GM10266 (cell line): Measurements from ENCODE around the gene CDK8.
"Not testable (repeated sequence)": the region's sequence is repeated elsewhere in the genome, so short reads cannot be mapped to it uniquely, and the experiment has no call there.

Source experiments
- DNase-seq: peaks from one replicate; pipeline ENCODE4 v3.0.0; 2012; ENCODE audit errors: extremely low spot score
- CTCF ChIP-seq: IDR thresholded peaks from 2 replicates; pipeline ENCODE4 v1.5.1; 2012; ENCODE audit warnings: mild to moderate bottlenecking, low read depth; ENCODE audit not compliant: control insufficient read depth, insufficient read depth; ENCODE audit errors: missing control alignments

CDK8 gene

DNA sequence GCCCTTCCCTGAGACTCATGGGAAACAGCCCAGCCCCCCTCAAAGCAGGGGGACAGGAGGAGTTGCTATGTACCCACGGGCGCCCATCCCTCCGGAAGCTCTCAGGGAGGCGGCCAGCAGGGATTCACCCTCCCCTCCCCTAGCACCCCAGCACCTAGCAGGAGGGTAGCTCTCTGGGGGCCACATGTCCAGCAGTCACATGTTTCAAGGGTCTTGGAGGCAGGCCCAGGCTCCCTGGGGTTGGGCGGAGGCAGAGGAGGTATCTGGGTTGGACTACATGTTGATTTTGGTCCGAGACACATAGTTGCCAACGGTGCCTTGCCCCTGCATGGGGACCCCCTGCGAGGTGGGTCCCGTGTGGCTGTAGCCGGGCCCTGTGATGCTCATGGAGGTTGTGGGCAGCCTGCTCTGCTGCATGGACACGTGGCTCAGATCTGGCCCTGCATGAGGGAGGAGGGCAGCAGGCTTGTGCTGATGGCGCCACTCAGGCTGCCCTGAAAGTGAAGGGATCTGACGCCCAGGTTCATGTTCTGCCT lies 24.8 kb upstream of the CDK8 start:
- TF ChIP-seq CTCF, result no peak
- no peak for DNase-seq

GRCh38 chr13:26230703-26231102 lies 23.2 kb upstream of the CDK8 start:
- DNase-seq, result no peak
- no peak for TF ChIP-seq CTCF

DNA sequence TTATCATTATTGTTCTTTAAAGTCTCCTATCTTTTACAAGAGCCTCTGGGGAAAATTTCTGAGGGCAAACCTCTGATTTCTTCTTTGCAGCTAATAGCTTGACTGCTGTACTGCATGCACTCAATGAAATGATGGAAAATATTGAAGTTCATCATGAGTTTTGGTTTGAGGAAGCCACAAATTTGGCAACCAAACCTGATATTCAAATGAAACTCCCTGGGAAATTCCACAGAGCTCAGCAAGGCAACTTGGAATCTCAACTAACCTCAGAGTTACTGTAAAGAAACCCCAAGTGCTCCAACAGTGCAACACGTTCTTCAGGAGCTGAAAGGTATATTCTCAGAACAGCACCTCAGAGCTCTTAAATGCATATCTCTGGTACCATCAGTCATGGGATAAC lies 17.6 kb upstream of the CDK8 start:
- no peak for DNase-seq
- TF ChIP-seq CTCF, result no peak

DNA sequence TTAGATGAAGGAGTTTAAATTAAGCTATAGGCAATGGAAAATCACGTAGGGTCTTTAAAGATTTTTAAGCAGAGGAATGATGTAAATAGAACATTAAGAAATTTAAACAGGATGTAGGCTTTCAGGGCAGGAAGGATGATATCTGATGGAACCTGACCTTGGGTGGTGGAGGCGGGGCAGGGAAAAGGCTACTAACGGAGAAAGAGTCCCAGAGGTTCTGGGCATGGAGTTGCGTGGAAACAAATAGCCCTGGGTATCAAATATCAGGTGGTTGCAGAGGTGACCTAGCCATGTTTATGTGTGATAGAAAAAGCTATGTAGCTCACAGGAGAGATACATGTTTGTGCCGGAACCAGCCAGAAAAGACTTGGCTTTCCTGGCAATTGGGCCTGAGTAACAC lies 7.8 kb upstream of the CDK8 start:
- no peak for DNase-seq
- TF ChIP-seq CTCF, result no peak

GRCh38 chr13:26247011-26247410 lies 6.9 kb upstream of the CDK8 start:
- DNase-seq, result no peak
- no peak for TF ChIP-seq CTCF

GRCh38 chr13:26247608-26248007 lies 6.3 kb upstream of the CDK8 start:
- DNase-seq, result no peak
- no peak for TF ChIP-seq CTCF

DNA sequence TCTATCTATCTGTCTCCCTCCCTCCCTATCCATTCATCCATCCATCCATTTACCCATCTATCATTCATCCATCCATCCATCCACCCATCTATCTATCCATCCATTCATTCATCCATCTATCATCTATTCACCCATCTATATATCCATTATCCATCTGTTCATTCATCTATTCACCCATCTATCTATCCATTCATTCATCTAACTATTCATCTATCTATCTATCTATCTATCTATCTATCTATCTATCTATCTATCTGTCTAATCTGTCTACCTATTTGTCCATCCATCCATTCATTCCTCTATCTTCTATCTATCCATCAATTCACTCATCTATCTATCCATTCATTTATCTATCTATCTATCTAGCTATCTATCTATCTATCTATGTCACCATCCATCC lies 4.4 kb upstream of the CDK8 start:
- DNase-seq, result no peak
- TF ChIP-seq CTCF, result no peak

GRCh38 chr13:26252006-26252405 lies 1.9 kb upstream of the CDK8 start:
- not testable (repeated sequence) for DNase-seq
